Thyroid gland (tissue), 4 donors: ENCODE measurements around the gene SPATA2. TPM values are rescaled to one million over a fixed set of nuclear protein-coding genes. Genes with fewer than 3 reads are reported as not detected.

Experiments used
- DNase-seq, 2 donors: peaks; one replicate each; pipeline ENCODE4 v3.0.0-alpha.2; 2019
- H3K27ac ChIP-seq, 3 donors: fragments of 200-600 bp; sonication (generic); 1 replicate in 2 of 3; 2 replicates in 1 of 3; pipeline ENCODE4 v1.5.1; 2016 to 2019; ENCODE audit warnings: mild to moderate bottlenecking in 1 of 3, moderate library complexity in 1 of 3
- H3K27me3 ChIP-seq: fragments of 200-600 bp; sonication (generic); one replicate; pipeline ENCODE4 v1.5.1; 2019
- H3K36me3 ChIP-seq, 2 donors: fragments of 200-600 bp; sonication (generic); one replicate each; pipeline ENCODE4 v1.5.1; 2016 to 2019
- H3K4me1 ChIP-seq, 2 donors: fragments of 200-600 bp; sonication (generic); one replicate each; pipeline ENCODE4 v1.5.1; 2017 to 2019
- H3K4me3 ChIP-seq, 3 donors: fragments of 200-600 bp; sonication (generic); replicated peaks in 1 of 3; 1 replicate in 2 of 3; 2 replicates in 1 of 3; pipeline ENCODE4 v1.5.1; 2016; ENCODE audit warnings: mild to moderate bottlenecking in 1 of 3
- H3K9me3 ChIP-seq: fragments of 200-600 bp; sonication (generic); one replicate; pipeline ENCODE4 v1.5.1; 2017
- CTCF ChIP-seq, 6 experiments: fragments of 200-600 bp in 3 of 6; fragments of 450-650 bp in 3 of 6; sonication (generic) in 3 of 6; IDR thresholded peaks; one replicate each; pipeline ENCODE4 v1.5.1; 2016 to 2019; ENCODE audit warnings: antibody characterized with exemption in 6 of 6, mild to moderate bottlenecking in 2 of 6, inconsistent platforms in 1 of 6, moderate library complexity in 1 of 6
- POLR2A ChIP-seq, 2 donors: fragments of 450-650 bp; IDR thresholded peaks; one replicate each; pipeline ENCODE4 v1.6.1; 2017; ENCODE audit warnings: antibody characterized with exemption in 2 of 2, mild to moderate bottlenecking in 2 of 2, moderate library complexity in 1 of 2
- WGBS, 2 donors: methylation state at CpG; one replicate each; pipeline ENCODE4 v1.1.5; 2017; 5-methylcytosine and 5-hydroxymethylcytosine counted together
- intact Hi-C: fragments of 100-400 bp; cut with DNase I; formaldehyde crosslinking; loops from one replicate; pipeline ENCODE4 v1.15.1; 2023
- total RNA-seq, 4 donors: library from RNA; depleted of rRNA; stranded (reverse); fragments of >200 nt; gene quantifications; one replicate each; pipeline ENCODE4 v1.2.3, GENCODE V29; 2016

The SPATA2 gene
- total RNA-seq, 4 donors from 2014 or later = 5.0 to 14.2 (median 12.7) TPM

- WGBS, 2 donors = 87 to 91% methylated on average over 19 of the region's 19 CpGs
- no peaks in the 10 kb centered on the region for H3K27me3 ChIP-seq
- intact Hi-C loops = no loop called here
- peaks cover 8 to 27% of the 10 kb centered on the region in 2 donors for H3K4me1 ChIP-seq
- H3K9me3 ChIP-seq = no peaks in the 10 kb centered on the region
- peak overlapping the region in 1 of 3 donors; percentile 17 for H3K27ac ChIP-seq
- peaks cover 32 to 42% of the 10 kb centered on the region in 2 donors for H3K36me3 ChIP-seq
- TF ChIP-seq POLR2A (IDR thresholded peaks at IDR 0.05) (no peak), CTCF (IDR thresholded peaks at IDR 0.05) (no peak)
- DNase-seq = no peak
- H3K4me3 ChIP-seq = no peak overlapping the region
Measured at GRCh38 chr20:49907405-49908257, 7.7 kb downstream of the SPATA2 start.

GRCh38 chr20:49906615-49907154 lies 8.6 kb downstream of the SPATA2 start:
- intact Hi-C loops = no loop called here
- Histone ChIP-seq H3K27me3 (no peaks in the 10 kb centered on the region), H3K27ac (no peak overlapping the region), H3K4me1 (peaks cover 0 to 17% of the 10 kb centered on the region in 2 donors), H3K36me3 (peaks cover 32 to 42% of the 10 kb centered on the region in 2 donors), H3K9me3 (no peaks in the 10 kb centered on the region), H3K4me3 (no peak overlapping the region)
- 86 to 92% methylated on average over 15 of the region's 15 CpGs for WGBS, 2 donors
- DNase-seq = no peak
- TF ChIP-seq POLR2A (IDR thresholded peaks at IDR 0.05) (no peak), CTCF (IDR thresholded peaks at IDR 0.05) (no peak)

- Histone ChIP-seq H3K27ac (no peak overlapping the region), H3K4me1 (peaks cover 0 to 19% of the 10 kb centered on the region in 2 donors), H3K4me3 (no peak overlapping the region), H3K27me3 (no peaks in the 10 kb centered on the region), H3K36me3 (peaks cover 32 to 42% of the 10 kb centered on the region in 2 donors), H3K9me3 (no peaks in the 10 kb centered on the region)
- WGBS, 2 donors = 87 to 95% methylated on average over 33 to 37 of the region's 37 CpGs
- TF ChIP-seq CTCF (IDR thresholded peaks at IDR 0.05) (no peak), POLR2A (IDR thresholded peaks at IDR 0.05) (no peak)
- no peak for DNase-seq
- intact Hi-C loops = no loop called here
Measured at GRCh38 chr20:49906101-49906604, 9.2 kb downstream of the SPATA2 start.

GRCh38 chr20:49905415-49906091 lies 9.8 kb downstream of the SPATA2 start:
- peaks cover 0 to 20% of the 10 kb centered on the region in 2 donors for H3K4me1 ChIP-seq
- H3K27me3 ChIP-seq = no peaks in the 10 kb centered on the region
- no peaks in the 10 kb centered on the region for H3K9me3 ChIP-seq
- H3K36me3 ChIP-seq = peaks cover 32 to 42% of the 10 kb centered on the region in 2 donors
- no peak overlapping the region for H3K4me3 ChIP-seq
- intact Hi-C loops = no loop called here
- no peak for DNase-seq
- TF ChIP-seq POLR2A (IDR thresholded peaks at IDR 0.05) (no peak), CTCF (IDR thresholded peaks at IDR 0.05) (no peak)
- no peak overlapping the region for H3K27ac ChIP-seq
- 89 to 95% methylated on average over 29 of the region's 29 CpGs for WGBS, 2 donors
